ENCODE results near the gene GATB.

- TF ChIP-seq ZNF8 (CRISPR knock-in tag; IDR thresholded peaks at IDR 0.05), result no peak
- TF ChIP-seq CSRNP3 (CRISPR knock-in tag; IDR thresholded peaks at IDR 0.05), result no peak
- no peak for TF ChIP-seq CREB5 (CRISPR knock-in tag; IDR thresholded peaks at IDR 0.05; ENCODE audit: low read depth)
- TF ChIP-seq ZFP3 (CRISPR knock-in tag; IDR thresholded peaks at IDR 0.05), result no peak
- no peak for TF ChIP-seq ISL1 (CRISPR knock-in tag; IDR thresholded peaks at IDR 0.05)
- no peak for TF ChIP-seq TSHZ2 (CRISPR knock-in tag; IDR thresholded peaks at IDR 0.05)
- no peak for TF ChIP-seq ZNF565 (CRISPR knock-in tag; conservative IDR thresholded peaks at IDR 0.05; ENCODE audit: low read depth)
- no peak for TF ChIP-seq ZC3H10 (CRISPR knock-in tag; IDR thresholded peaks at IDR 0.05)
- TF ChIP-seq TOX (CRISPR knock-in tag; IDR thresholded peaks at IDR 0.05; ENCODE audit: borderline replicate concordance), result no peak
- TF ChIP-seq ZFP30 (CRISPR knock-in tag; IDR thresholded peaks at IDR 0.05), result no peak
- TF ChIP-seq PATZ1 (CRISPR knock-in tag; IDR thresholded peaks at IDR 0.05; ENCODE audit: borderline replicate concordance), result no peak
- no peak for TF ChIP-seq RARB (CRISPR knock-in tag; IDR thresholded peaks at IDR 0.05)
- no peak for TF ChIP-seq OSR1 (CRISPR knock-in tag; IDR thresholded peaks at IDR 0.05)
Observed at GRCh38 chr4:151709071-151709470, 51.7 kb downstream of the GATB start.
